DMS79 (cell line): ENCODE results near the gene AP4E1.
"Not testable (repeated sequence)": the region's sequence is repeated elsewhere in the genome, so short reads cannot be mapped to it uniquely, and the experiment has no call there.

ENCODE experiments used
- DNase-seq: peaks from one replicate; lab custom pipeline; 2025; lab: John Stamatoyannopoulos, UW

AP4E1 gene

DNA sequence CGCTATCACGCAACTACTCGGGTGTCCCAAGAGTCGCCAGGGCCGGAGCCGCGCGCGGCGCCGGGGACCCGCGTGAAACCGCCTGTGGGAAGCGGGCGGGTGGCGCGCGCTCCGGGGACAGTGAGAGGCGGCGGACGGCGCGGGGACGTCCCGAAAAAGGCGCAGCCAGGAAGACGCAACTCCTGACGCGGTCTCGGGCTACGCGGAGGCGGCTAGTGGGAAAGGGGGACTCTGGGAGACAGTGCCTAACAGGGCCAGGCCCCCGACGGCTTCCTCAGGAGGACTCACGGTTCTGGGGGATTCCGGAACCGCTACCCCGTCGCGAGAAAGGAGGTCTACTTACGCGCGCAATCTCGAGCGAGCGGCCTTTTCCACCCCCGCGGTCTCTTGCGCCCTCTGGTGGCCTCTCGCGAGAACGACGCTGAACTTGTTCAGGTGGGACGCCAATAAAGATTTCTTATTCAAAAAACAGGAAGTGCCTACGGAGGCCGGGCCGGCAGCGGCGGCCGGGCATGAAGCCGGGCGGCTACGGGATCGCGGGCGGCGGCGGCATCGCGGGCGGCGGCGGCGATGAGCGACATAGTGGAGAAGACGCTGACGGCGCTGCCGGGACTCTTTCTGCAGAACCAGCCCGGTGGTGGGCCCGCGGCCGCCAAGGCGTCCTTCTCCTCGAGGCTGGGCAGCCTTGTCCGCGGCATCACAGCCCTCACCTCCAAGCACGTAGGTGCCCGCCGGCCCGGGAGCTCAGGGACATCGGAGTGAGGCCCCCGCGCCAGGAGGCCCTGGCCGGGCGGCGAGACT, at the start of gene AP4E1:
Gene AP4E1 (plus strand): TSS at position 475 of the 801 bp plus-strand sequence. CDS start 96 bp downstream, at position 571.
- DNase-seq: peak; percentile 62

DNA sequence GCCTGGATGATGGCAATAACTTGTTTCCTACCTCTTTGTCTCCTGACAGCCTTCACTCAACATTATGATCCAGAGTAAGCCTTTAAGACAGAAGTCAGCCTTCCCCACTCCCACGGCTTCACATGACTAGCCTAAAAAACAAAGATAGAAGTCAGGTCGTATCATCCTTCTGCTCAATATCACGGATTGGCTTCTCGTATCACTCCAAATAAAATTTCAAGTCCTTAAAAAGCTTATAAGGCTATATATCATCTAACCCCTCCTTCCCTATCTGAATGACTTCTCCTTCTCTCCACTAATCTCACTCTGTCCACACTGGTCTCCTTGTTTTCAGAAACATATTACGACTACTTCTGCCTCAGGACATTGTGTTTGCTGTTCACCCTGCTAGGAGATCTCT, 47.7 kb upstream of the AP4E1 start:
- no peak for DNase-seq

GRCh38 chr15:50862553-50862952, 45.9 kb upstream of the AP4E1 start:
- no peak for DNase-seq

DNA sequence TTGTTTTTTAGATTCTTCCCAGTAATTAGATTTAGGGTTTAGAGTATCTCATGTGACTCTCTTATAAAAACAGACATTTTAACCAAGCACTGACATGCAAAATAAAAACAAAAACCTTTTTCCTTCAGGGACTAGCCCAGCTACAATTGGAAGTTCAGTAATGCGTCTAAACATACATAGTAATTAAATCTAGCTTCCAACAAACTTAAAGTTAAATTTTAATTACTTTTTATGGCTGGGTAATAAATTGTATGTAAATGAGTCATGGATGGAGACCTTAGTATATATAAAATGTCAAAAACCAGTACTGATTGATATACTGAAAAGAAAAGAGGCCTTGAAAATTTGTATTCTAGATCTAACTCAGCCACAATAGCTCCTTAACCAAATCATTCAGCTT, 43.6 kb upstream of the AP4E1 start:
- no peak for DNase-seq

DNA sequence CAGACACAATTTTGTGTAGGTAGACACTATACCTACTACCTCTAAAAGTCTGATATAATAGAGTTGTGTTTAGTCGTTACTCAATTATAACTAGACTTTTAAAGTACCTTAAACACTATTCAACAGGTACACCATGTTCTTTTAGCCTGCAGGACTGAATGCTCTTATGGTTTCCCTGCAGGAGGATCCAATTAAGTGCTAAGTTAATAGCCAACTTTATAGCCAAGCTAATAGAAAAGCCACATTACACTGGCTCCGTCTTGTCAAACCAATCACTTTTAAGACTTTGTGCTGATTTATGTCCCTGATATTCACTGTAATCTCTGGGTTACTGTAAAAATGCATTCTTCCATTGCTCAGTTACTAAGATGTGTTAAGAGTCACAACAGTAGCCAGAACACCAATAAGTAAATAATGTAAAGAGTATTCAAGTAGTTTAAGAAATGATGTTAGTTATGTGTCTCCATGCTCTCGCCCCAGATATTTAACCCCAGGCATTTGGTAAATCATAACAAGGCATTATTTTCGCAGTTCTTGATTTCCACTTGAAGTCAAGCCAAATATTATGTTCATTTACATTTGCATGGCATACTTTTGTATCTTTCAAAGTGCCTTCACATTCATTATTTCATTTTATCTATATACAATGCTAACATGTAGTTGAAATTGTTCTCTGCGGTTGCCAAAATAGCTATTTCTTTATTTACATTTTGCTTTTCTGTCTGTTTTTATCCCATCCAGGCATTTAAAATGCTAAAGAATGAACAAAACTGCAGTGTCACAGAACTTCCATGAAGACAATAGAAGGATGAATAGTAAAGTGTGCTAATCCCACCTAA, 42.7 kb upstream of the AP4E1 start:
- no peak for DNase-seq

DNA sequence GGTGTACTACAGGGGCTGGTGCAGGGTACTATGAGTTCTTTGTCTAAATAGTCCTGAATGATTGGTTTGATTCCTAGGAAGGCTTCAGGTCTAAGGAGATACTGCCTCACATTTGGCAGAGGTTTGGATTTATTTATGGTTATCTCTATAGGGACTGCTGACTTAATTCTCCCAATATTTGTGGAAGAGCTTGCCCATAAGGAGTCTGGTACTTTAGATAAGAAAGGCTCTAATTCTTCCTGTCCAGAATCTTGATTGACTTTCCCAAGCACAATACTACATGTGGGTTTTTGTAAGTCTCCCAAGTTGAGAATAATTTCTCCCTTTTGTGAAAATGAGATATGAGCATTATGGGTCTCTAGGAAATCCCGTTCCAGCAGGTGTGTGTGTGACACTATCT, 36.7 kb upstream of the AP4E1 start:
- no peak for DNase-seq

DNA sequence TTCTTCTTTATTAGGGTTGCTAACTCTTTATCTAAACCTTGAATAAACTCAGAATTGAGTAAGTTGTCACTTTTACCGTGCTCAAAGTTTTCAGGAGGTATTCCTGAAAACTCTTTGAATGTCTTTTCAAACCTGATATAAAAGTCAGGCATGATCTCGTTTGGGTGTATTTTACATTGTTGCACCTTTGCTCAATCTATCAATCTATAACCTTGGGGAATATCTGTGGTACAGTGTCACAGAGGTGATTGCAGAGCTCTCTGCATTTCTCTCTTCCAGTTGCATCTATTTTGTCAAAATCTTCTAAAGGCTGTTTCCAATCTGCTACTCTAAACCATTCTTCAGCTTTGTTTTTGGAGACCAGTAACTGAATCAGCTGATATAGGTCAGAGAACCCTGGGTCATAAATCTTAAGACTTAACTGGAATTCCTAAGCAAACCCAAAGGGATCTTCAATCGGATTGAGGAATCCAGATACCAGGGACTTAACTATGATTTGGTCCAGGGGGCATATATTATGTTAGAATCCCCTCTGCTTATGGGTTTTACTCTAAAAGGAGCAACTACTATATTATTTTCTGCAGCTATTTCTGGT, 35.6 kb upstream of the AP4E1 start:
- no peak for DNase-seq

DNA sequence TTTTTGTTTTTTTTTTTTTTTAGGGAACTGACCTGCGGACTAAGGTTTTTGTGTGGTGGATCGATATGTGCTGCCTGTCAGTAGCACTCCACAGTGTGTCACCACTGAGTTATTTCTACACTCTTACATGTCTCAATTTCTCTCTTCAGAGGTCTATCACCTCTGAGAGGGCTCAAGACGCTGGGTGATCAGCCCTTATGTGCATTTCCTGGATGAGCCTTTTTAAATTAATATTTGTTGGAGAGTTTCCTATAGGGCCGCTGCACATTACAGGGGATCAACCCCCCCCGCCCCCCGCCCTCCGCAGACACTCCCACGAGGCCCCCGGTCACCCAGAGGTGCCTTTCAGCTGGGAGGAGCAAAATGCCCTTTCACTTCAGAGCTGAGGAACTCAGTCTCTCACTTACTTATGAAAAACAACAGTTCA, 34.5 kb upstream of the AP4E1 start:
- no peak for DNase-seq

- DNase-seq: not testable (repeated sequence)
These were observed 33.2 kb upstream of the AP4E1 start for GRCh38 chr15:50875238-50875637.

DNA sequence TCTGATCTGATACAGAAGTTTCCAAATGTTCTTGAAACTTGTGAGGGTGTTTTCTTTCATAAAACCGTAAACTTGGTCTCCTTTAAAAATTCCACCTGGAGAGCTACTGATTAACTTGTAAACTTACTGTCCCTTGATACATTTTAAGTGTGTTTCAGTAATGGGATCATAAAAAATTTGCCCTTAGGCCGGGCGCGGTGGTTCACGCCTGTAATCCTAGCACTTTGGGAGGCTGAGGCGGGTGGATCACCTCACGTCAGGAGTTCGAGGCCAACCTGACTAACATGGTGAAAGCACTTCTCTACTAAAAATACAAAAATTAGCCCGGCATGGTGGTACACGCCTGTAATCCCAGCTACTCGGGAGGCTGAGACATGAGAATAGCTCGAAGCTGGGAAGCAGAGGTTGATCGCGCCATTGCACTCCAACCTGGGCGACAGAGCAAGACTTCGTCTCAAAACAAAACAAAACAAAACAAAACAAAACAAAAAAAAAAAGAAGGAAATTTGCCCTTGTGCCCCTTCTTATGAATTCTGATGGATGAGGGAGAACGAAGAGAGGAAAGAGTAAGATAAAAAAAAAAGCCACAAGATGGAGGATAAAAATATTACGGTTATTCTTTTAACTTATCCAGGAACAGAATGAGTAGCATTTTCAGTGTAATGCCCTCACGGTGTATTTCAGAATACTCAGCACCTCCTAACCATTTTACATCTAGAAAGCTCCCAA, 32.1 kb upstream of the AP4E1 start:
- DNase-seq: no peak

DNA sequence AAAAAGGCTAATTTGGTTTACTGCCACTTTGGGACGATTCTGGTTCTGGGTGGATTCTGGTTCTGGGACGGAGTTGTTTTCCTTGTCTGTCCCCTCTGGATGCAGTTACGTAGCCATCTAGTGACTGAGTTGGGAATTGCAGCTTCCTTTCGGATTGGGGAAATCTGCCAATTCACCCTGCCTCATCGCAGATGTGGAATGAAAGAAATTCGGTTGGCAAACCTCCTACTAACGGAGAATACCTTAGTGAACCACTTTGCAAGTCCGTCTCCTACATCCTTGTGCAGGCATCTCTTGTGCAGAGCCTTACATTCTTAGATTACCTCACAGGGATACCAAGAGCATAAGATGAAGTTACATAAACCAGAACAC, 31.5 kb upstream of the AP4E1 start:
- DNase-seq: peak; percentile 40

DNA sequence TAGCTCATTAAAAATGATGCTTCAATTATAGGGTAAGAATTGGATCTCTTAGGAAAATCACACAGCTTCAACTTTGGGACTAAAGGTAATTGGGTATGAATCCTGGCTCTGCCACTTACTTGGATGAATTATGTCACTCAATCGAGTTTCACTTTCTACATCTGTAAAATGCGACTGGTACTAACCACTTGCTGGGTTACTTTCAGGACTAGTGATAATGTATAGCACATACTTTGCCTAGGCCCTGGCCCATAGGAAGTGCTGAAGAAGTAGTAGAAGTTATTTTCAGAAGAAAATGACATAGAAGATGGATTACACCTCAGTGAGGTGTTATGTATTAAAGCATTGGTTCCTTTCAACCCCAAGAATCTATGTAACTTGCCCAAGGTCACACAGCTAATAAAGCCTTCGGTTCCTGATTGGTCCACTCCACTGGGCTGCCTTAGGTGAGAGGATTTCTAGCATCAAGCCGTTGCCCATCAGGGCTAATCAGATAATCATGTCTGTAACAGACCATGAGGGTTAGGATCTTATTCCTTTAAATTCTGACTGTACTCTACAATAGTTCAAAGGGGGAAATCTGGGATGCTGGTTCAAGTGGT, 29.4 kb upstream of the AP4E1 start:
- DNase-seq: no peak

DNA sequence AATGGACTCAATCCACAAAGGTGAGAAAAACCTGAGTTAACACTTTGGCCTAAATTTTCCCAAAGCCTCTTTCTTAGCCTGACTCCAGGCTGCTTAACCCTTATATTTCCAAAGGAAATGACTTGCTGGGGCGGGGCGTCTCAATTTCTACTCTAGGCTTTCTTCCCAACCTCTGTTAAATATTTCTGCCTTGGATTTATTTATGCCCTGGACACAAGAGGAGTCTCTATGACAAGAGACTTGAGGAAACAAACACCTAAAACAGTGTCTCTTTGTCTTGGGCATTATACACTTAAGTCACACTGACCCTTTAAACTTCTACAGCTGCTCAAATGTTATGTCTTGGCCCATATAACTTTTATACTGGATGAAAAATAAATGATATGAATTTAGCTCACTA, 28.3 kb upstream of the AP4E1 start:
- DNase-seq: no peak

- no peak for DNase-seq
These were observed 27.8 kb upstream of the AP4E1 start for GRCh38 chr15:50880651-50881114.

DNA sequence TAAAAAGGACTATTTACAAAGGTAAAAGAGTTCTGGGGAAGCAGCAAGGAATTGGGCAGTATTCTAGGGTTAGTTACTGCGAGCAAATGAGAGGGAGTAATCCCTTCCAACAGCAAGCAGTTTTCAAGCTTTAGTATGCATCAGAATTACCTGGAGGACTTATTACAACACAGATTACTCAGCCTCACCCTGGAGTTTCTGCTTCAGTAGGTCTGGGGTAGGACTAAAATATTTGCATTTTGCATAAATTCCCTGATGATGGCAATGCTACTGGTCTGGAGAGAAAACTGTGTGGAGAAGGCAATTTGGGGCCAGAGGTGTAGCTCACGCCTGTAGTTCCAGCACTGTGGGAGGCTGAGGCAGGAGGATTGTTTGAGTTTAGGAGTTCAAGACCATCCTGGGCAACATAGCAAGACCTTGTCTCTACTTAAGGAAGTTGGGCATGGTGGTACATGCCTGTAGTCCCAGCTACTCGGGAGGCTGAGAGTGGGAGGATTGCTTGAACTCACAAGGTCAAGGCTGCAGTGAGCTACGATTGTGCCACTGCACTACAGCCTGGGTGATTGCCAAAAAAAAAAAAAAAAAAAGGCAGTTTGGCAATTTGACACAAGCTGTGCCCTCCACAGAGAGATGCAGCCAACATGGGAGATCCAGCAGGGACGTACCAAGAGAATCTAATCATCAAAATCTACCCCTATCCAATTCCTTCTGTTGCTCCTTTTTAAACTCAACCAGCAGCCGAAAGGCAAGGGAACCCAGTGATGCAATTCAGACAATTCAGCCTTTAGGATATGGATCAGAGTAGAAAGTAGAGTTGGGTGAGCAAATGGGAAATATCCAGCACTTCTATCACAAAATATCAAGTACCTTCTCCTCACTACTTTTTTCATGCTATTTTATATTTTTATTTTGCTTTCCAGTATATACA, 27.1 kb upstream of the AP4E1 start:
- DNase-seq: no peak

GRCh38 chr15:50883903-50884302, 24.6 kb upstream of the AP4E1 start:
- no peak for DNase-seq

DNA sequence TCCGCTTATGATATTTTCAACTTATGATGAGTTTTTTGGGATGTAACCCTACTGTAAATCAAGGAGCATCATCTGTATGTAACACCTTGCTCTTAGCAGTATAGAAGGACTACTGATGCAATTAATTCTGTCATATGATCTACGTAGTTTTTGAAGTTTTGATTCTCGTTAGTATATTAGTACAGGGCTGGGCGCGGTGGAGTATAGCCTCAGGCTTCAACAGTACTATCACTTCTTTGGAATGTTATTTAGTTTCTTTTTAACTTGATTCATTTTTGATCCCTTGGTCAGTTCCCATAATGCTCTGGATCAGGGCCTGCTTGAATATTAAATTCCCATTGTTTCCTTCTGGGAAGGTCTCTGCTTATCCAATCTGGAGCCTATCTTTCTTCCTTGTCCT, 23.9 kb upstream of the AP4E1 start:
- no peak for DNase-seq

DNA sequence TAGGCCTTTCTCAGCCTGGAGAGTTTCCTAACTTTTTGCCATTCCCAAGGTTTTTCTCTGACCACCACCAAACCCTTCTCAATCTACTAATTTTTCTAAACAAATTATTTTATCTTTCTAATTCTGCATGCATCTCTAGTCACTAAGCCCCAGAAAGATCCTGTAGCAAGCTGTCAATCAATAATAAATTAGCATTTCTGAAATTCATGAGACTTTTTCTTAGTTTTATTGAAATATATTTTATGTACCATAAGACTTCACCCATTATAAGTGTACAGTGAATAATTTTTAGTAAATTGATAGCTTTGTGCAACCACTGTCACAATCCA, 22.4 kb upstream of the AP4E1 start:
- DNase-seq: no peak

GRCh38 chr15:50886611-50887345, 21.7 kb upstream of the AP4E1 start:
- DNase-seq: no peak

DNA sequence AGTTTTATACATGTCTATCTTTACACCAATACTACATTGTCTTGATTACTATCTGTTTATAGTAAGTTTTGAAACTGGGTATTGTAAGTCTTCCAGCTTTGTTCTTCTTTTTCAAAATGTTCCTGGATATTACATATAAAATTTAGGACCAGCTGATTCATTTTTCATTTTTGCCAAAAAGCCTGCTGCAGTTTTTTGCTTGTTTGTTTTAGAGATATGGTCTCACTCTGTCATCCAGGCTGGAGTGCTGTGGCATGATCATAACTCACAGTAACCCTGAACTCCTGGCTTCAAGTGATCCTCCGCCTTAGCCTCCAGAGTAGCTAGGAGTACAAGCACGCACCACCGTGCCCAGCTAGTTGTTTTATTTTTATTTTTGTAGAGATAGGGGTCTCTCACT, 20.4 kb upstream of the AP4E1 start:
- no peak for DNase-seq
